ENCODE data around the gene HSD3B7.

- TF ChIP-seq CTCF (IDR thresholded peaks at IDR 0.05) = no peak
- no peak for TF ChIP-seq SIN3A (IDR thresholded peaks at IDR 0.05; ENCODE audit: borderline replicate concordance, insufficient read depth, low read depth, low read length)
- TF ChIP-seq REST (IDR thresholded peaks at IDR 0.05; ENCODE audit: insufficient read depth in 1 of 2, low read depth in 2 of 2, low read length in 1 of 2) = no peak
- TF ChIP-seq POLR2AphosphoS5 (IDR thresholded peaks at IDR 0.05; ENCODE audit: low read depth, low read length) = no peak
- TF ChIP-seq TCF7L2 (IDR thresholded peaks at IDR 0.05; ENCODE audit: low read depth, low read length) = no peak
Observed at GRCh38 chr16:30995927-30996323, 10.9 kb downstream of the HSD3B7 start.
